ENCODE results near the gene MYOM3.

GRCh38 chr1:24082372-24082771 lies 29.6 kb downstream of the MYOM3 start:
- no peak for TF ChIP-seq POLR2AphosphoS5 (IDR thresholded peaks at IDR 0.05; ENCODE audit: low read depth, low read length)
- TF ChIP-seq TAF1 (IDR thresholded peaks at IDR 0.05; ENCODE audit: low read depth, low read length), result no peak

Measured in GM12891 (cell line).